Measurements from ENCODE around the gene ATP1B2.

- TF ChIP-seq, protein P1, sequence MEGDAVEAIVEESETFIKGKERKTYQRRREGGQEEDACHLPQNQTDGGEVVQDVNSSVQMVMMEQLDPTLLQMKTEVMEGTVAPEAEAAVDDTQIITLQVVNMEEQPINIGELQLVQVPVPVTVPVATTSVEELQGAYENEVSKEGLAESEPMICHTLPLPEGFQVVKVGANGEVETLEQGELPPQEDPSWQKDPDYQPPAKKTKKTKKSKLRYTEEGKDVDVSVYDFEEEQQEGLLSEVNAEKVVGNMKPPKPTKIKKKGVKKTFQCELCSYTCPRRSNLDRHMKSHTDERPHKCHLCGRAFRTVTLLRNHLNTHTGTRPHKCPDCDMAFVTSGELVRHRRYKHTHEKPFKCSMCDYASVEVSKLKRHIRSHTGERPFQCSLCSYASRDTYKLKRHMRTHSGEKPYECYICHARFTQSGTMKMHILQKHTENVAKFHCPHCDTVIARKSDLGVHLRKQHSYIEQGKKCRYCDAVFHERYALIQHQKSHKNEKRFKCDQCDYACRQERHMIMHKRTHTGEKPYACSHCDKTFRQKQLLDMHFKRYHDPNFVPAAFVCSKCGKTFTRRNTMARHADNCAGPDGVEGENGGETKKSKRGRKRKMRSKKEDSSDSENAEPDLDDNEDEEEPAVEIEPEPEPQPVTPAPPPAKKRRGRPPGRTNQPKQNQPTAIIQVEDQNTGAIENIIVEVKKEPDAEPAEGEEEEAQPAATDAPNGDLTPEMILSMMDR (IDR thresholded peaks at IDR 0.05; ENCODE audit: control extremely low read depth in 1 of 3, insufficient read depth in 1 of 3, low read depth in 1 of 3, low read length in 3 of 3), result no peak
- TF ChIP-seq RAD21 (IDR thresholded peaks at IDR 0.05 in 1 of 2, conservative IDR thresholded peaks at IDR 0.05 in 1 of 2; ENCODE audit: low read depth in 2 of 2, low read length in 2 of 2), result no peak
- no peak for TF ChIP-seq SAP30 (IDR thresholded peaks at IDR 0.05; ENCODE audit: insufficient read depth, insufficient replicate concordance, low read length)
- no peak for TF ChIP-seq EP300 (IDR thresholded peaks at IDR 0.05; ENCODE audit: borderline replicate concordance in 1 of 2, low read depth in 2 of 2, low read length in 2 of 2)
- no peak for TF ChIP-seq JUN (IDR thresholded peaks at IDR 0.05; ENCODE audit: low read depth, low read length)
- TF ChIP-seq POLR2AphosphoS5 (IDR thresholded peaks at IDR 0.05; ENCODE audit: low read depth, low read length), result no peak
- no peak for TF ChIP-seq POLR2A (IDR thresholded peaks at IDR 0.05; ENCODE audit: control extremely low read depth in 1 of 2, low read depth in 2 of 2, low read length in 2 of 2)
- TF ChIP-seq SIN3A (conservative IDR thresholded peaks at IDR 0.05 in 1 of 2, IDR thresholded peaks at IDR 0.05 in 1 of 2; ENCODE audit: low read depth in 1 of 2, low read length in 2 of 2), result no peak
- TF ChIP-seq TAF1 (IDR thresholded peaks at IDR 0.05; ENCODE audit: low read depth, low read length), result no peak
- TF ChIP-seq YY1 (IDR thresholded peaks at IDR 0.05; ENCODE audit: low read depth, low read length), result no peak
- TF ChIP-seq KDM5A (IDR thresholded peaks at IDR 0.05; ENCODE audit: low read length), result no peak
- TF ChIP-seq, protein P2, sequence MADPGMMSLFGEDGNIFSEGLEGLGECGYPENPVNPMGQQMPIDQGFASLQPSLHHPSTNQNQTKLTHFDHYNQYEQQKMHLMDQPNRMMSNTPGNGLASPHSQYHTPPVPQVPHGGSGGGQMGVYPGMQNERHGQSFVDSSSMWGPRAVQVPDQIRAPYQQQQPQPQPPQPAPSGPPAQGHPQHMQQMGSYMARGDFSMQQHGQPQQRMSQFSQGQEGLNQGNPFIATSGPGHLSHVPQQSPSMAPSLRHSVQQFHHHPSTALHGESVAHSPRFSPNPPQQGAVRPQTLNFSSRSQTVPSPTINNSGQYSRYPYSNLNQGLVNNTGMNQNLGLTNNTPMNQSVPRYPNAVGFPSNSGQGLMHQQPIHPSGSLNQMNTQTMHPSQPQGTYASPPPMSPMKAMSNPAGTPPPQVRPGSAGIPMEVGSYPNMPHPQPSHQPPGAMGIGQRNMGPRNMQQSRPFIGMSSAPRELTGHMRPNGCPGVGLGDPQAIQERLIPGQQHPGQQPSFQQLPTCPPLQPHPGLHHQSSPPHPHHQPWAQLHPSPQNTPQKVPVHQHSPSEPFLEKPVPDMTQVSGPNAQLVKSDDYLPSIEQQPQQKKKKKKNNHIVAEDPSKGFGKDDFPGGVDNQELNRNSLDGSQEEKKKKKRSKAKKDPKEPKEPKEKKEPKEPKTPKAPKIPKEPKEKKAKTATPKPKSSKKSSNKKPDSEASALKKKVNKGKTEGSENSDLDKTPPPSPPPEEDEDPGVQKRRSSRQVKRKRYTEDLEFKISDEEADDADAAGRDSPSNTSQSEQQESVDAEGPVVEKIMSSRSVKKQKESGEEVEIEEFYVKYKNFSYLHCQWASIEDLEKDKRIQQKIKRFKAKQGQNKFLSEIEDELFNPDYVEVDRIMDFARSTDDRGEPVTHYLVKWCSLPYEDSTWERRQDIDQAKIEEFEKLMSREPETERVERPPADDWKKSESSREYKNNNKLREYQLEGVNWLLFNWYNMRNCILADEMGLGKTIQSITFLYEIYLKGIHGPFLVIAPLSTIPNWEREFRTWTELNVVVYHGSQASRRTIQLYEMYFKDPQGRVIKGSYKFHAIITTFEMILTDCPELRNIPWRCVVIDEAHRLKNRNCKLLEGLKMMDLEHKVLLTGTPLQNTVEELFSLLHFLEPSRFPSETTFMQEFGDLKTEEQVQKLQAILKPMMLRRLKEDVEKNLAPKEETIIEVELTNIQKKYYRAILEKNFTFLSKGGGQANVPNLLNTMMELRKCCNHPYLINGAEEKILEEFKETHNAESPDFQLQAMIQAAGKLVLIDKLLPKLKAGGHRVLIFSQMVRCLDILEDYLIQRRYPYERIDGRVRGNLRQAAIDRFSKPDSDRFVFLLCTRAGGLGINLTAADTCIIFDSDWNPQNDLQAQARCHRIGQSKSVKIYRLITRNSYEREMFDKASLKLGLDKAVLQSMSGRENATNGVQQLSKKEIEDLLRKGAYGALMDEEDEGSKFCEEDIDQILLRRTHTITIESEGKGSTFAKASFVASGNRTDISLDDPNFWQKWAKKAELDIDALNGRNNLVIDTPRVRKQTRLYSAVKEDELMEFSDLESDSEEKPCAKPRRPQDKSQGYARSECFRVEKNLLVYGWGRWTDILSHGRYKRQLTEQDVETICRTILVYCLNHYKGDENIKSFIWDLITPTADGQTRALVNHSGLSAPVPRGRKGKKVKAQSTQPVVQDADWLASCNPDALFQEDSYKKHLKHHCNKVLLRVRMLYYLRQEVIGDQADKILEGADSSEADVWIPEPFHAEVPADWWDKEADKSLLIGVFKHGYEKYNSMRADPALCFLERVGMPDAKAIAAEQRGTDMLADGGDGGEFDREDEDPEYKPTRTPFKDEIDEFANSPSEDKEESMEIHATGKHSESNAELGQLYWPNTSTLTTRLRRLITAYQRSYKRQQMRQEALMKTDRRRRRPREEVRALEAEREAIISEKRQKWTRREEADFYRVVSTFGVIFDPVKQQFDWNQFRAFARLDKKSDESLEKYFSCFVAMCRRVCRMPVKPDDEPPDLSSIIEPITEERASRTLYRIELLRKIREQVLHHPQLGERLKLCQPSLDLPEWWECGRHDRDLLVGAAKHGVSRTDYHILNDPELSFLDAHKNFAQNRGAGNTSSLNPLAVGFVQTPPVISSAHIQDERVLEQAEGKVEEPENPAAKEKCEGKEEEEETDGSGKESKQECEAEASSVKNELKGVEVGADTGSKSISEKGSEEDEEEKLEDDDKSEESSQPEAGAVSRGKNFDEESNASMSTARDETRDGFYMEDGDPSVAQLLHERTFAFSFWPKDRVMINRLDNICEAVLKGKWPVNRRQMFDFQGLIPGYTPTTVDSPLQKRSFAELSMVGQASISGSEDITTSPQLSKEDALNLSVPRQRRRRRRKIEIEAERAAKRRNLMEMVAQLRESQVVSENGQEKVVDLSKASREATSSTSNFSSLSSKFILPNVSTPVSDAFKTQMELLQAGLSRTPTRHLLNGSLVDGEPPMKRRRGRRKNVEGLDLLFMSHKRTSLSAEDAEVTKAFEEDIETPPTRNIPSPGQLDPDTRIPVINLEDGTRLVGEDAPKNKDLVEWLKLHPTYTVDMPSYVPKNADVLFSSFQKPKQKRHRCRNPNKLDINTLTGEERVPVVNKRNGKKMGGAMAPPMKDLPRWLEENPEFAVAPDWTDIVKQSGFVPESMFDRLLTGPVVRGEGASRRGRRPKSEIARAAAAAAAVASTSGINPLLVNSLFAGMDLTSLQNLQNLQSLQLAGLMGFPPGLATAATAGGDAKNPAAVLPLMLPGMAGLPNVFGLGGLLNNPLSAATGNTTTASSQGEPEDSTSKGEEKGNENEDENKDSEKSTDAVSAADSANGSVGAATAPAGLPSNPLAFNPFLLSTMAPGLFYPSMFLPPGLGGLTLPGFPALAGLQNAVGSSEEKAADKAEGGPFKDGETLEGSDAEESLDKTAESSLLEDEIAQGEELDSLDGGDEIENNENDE (IDR thresholded peaks at IDR 0.05; ENCODE audit: insufficient replicate concordance, low read length), result no peak
These were observed 34.3 kb downstream of the ATP1B2 start for GRCh38 chr17:7684851-7685532.

All from H1 (cell line).